ENCODE results near the gene C7orf25.
A peak's percentile ranks its signal among the peaks of the same experiment; 100 is the strongest.

Gene C7orf25

DNA sequence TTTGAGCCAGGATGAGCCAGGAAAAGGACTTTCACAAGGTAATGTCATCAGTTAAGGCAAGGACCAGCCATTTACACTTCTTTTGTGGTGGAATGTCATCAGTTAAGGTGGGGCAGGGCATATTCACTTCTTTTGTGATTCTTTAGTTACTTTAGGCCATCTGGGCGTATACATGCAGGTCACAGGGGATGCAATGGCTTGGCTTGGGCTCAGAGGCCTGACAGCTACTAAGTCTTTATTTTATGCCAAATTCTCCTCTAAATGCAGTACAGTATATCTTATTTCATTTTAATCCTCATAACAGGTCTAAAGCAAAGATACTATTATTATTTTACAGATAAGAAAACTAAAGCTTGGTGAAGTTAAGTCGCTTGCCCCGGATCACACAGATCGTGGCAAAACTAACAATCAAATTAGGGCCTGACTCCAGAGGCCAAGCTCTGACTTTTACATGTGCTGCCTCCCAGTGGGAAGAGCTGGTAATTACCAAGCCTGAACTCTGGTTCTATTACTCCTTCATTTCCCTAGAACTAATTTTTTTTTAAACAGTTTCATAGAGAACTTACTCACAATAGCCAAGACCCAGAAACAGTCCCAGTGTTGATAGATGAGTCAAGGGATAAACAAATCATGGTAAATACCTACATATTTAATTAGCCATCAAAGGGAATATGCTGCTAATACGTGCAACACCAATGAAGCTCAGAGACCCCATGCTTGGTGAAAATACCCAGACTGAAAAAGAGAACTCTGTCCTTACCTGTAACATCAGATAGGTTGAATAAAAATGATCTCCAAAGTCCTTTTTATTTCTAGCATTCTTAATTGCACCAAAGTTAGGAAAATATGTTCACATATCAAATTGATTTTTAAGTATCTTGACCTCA, 35.4 kb downstream of the C7orf25 start:
- DNase-seq = peak; percentile 55

DNA sequence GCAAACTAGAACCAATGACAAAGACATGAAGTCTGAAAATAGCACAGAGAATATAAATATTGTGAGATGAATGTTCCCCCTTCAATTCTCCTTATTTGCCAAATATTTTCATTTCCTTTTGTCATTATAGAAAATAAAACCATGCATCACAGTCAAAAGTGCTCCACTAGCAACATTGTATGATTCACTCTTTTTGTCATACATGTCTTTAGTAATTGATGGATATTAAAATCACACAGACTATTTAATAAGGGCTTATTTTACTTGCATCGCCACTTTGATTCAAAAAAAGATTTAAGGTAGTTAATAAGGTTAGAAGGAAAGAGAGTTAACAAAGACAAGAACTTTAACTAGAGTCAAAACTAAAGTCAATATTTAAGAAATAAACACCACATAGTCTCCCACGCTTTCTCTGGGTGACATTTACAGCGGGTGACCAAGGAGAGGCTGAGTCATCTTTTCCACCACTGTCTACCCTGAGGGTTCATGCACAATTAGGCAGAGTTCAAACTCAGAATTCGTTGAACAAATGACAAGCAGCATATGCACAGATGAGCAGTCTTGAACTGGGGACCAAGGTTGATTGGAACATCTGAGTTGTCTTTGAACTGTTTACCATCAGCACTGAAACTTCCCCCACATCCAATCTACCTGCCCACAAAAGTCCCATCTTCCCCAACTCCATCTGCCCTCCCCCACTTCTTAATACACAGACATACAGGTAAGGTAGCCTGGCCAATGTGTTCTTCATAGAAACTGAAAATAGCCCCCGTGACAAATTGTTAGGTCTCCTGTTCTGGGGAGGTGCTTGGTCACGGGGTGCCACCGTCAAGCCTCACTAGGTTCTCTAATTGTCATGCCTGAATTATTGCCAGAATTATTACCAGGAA, 42.5 kb downstream of the C7orf25 start:
- DNase-seq = no peak

DNA sequence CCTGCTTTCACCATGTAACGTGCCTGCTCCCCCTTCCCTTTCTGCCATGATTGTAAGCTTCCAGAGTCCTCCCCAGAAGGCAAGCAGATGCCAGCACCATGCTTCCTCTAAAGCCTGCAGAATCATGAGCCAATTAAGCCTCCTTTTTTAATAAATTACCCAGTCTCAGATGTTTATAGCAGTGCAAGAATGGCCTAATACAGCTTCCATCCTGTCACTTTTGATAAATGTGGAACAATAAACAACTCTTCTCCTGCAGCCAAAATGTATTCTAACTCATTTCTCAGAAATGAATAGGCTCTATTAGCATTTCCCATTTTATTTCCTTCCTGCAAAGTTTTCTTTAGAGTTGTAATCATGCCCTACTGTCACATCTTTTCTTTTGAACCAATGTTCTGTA, 43.4 kb downstream of the C7orf25 start:
- no peak for DNase-seq

Measured in femur (tissue), 1 donor.